ENCODE data around the gene METTL21C.

METTL21C gene

GRCh38 chr13:102698649-102698980, 3.8 kb upstream of the METTL21C start:
- H3K27ac ChIP-seq (replicated peaks) = no peak overlapping the region
- DNase-seq (ENCODE audit: low read depth in 1 of 2, low spot score in 1 of 2) = no peak
- peaks cover 6% of the 10 kb centered on the region for H3K27me3 ChIP-seq (ENCODE audit: insufficient read depth, poor library complexity, severe bottlenecking)
- H3K4me3 ChIP-seq (replicated peaks; ENCODE audit: insufficient read depth, low read length) = no peak overlapping the region
- no peak for TF ChIP-seq CTCF (IDR thresholded peaks at IDR 0.05; ENCODE audit: insufficient read depth, low read length)

- DNase-seq (ENCODE audit: low read depth in 1 of 2, low spot score in 1 of 2) = no peak
- H3K4me3 ChIP-seq (replicated peaks; ENCODE audit: insufficient read depth, low read length) = no peak overlapping the region
- peaks cover 6% of the 10 kb centered on the region for H3K27me3 ChIP-seq (ENCODE audit: insufficient read depth, poor library complexity, severe bottlenecking)
- no peak for TF ChIP-seq CTCF (IDR thresholded peaks at IDR 0.05; ENCODE audit: insufficient read depth, low read length)
- no peak for TF ChIP-seq REST (IDR thresholded peaks at IDR 0.05; ENCODE audit: insufficient replicate concordance, low read depth)
- no peak for TF ChIP-seq SPI1 (IDR thresholded peaks at IDR 0.05; ENCODE audit: borderline replicate concordance, low read depth)
- no peak for TF ChIP-seq GABPA (IDR thresholded peaks at IDR 0.05; ENCODE audit: low read depth)
- TF ChIP-seq POLR2AphosphoS5 (IDR thresholded peaks at IDR 0.05; ENCODE audit: low read depth) = no peak
- H3K27ac ChIP-seq (replicated peaks) = no peak overlapping the region
These were observed 3.2 kb upstream of the METTL21C start for GRCh38 chr13:102697929-102698648.

- Histone ChIP-seq H3K27me3 (ENCODE audit: insufficient read depth, poor library complexity, severe bottlenecking) (peaks cover 6% of the 10 kb centered on the region), H3K4me3 (replicated peaks; ENCODE audit: insufficient read depth, low read length) (no peak overlapping the region)
- no peak for TF ChIP-seq CTCF (IDR thresholded peaks at IDR 0.05; ENCODE audit: insufficient read depth, low read length)
These were observed 2.4 kb upstream of the METTL21C start for GRCh38 chr13:102697264-102697663.

DNA sequence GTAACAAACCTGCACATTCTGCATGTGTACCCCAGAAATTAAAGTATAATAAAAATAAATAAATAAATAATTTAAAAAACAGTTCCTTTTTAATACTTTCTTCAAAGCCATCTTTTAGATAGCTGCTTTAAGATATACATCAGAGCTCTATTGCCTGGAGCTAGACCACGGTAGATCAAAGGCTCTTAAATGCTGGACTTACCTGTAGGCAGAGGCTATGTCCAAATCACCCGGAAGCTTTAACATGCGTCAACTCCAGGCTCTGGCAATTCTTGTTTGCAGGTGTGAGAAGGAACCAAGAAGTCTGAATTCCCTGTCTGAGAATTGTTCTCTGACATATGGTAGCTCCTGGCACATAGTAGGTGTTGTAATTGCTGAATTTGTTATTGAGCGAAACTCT, 1.6 kb upstream of the METTL21C start:
- no peak for TF ChIP-seq CTCF (IDR thresholded peaks at IDR 0.05; ENCODE audit: insufficient read depth, low read length)
- DNase-seq (ENCODE audit: low read depth in 1 of 2, low spot score in 1 of 2) = no peak
- H3K27ac ChIP-seq (replicated peaks) = no peak overlapping the region
- H3K27me3 ChIP-seq (ENCODE audit: insufficient read depth, poor library complexity, severe bottlenecking) = peaks cover 6% of the 10 kb centered on the region
- no peak overlapping the region for H3K4me3 ChIP-seq (replicated peaks; ENCODE audit: insufficient read depth, low read length)

More at GRCh38 chr13:102697264-102697663, 2.4 kb upstream of the METTL21C start:
- H3K27ac ChIP-seq (replicated peaks) = no peak overlapping the region
- DNase-seq (ENCODE audit: low read depth in 1 of 2, low spot score in 1 of 2) = no peak

- Histone ChIP-seq H3K27ac (replicated peaks) (no peak overlapping the region), H3K27me3 (ENCODE audit: insufficient read depth, poor library complexity, severe bottlenecking) (peaks cover 6% of the 10 kb centered on the region), H3K4me3 (replicated peaks; ENCODE audit: insufficient read depth, low read length) (no peak overlapping the region)
- no peak for DNase-seq (ENCODE audit: low read depth in 1 of 2, low spot score in 1 of 2)
- no peak for TF ChIP-seq CTCF (IDR thresholded peaks at IDR 0.05; ENCODE audit: insufficient read depth, low read length)
- no peak for TF ChIP-seq POLR2AphosphoS5 (IDR thresholded peaks at IDR 0.05; ENCODE audit: low read depth)
- TF ChIP-seq GABPA (IDR thresholded peaks at IDR 0.05; ENCODE audit: low read depth) = no peak
- TF ChIP-seq REST (IDR thresholded peaks at IDR 0.05; ENCODE audit: insufficient replicate concordance, low read depth) = no peak
- no peak for TF ChIP-seq SPI1 (IDR thresholded peaks at IDR 0.05; ENCODE audit: borderline replicate concordance, low read depth)
These were observed 1.1 kb downstream of the METTL21C start for GRCh38 chr13:102693776-102694175.
